OCI-LY1 (cell line): Measurements from ENCODE around the gene NID2.

Experiments
- H2AFZ ChIP-seq: fragments of 200-600 bp; sonication (generic), shearing (Covaris generic); 2 replicates; pipeline ENCODE4 v1.6.0; 2014; ENCODE audit warnings: antibody characterized with exemption, mild to moderate bottlenecking, low read length
- H3F3A ChIP-seq: fragments of 200-600 bp; sonication (generic), shearing (Covaris generic); 2 replicates; pipeline ENCODE4 v1.6.0; 2014; ENCODE audit warnings: mild to moderate bottlenecking, antibody characterized with exemption, low read length, moderate library complexity; ENCODE audit not compliant: insufficient read depth
- H3K27ac ChIP-seq: fragments of 200-600 bp; sonication (generic); 2 replicates; pipeline ENCODE4 v1.5.1; 2014; ENCODE audit warnings: low read length, mixed run types, mild to moderate bottlenecking, low read depth; ENCODE audit not compliant: poor library complexity, severe bottlenecking
- H3K27me3 ChIP-seq: fragments of 200-600 bp; sonication (generic); 2 replicates; pipeline ENCODE4 v1.6.0; 2014; ENCODE audit warnings: antibody characterized with exemption, mild to moderate bottlenecking, low read length, moderate library complexity; ENCODE audit not compliant: insufficient read depth
- H3K36me3 ChIP-seq: fragments of 200-600 bp; sonication (generic); 2 replicates; pipeline ENCODE4 v1.6.1; 2014; ENCODE audit warnings: mild to moderate bottlenecking, antibody characterized with exemption, low read length, moderate library complexity, mixed read lengths; ENCODE audit not compliant: insufficient read depth
- H3K4me1 ChIP-seq: fragments of 200-600 bp; sonication (generic); 2 replicates; pipeline ENCODE4 v1.5.1; 2014; ENCODE audit warnings: mild to moderate bottlenecking, low read length, moderate library complexity; ENCODE audit not compliant: insufficient read depth, severe bottlenecking
- H3K4me2 ChIP-seq: fragments of 200-600 bp; sonication (generic), shearing (Covaris generic); 2 replicates; pipeline ENCODE4 v1.6.1; 2014; ENCODE audit warnings: low read length
- H3K4me3 ChIP-seq: fragments of 200-600 bp; sonication (generic); 2 replicates; pipeline ENCODE4 v1.5.1; 2014; ENCODE audit warnings: low read length, low read depth, mild to moderate bottlenecking, mixed read lengths; ENCODE audit not compliant: poor library complexity, severe bottlenecking
- H3K79me2 ChIP-seq: fragments of 200-600 bp; shearing (Covaris generic); 2 replicates; pipeline ENCODE4 v1.6.1; 2016; ENCODE audit warnings: mixed run types, low read length, mixed read lengths; ENCODE audit not compliant: insufficient read depth
- H3K9ac ChIP-seq: fragments of 200-600 bp; sonication (generic), shearing (Covaris generic); 2 replicates; pipeline ENCODE4 v1.6.1; 2014; ENCODE audit warnings: mild to moderate bottlenecking, low read length, mixed read lengths
- H3K9me2 ChIP-seq: fragments of 200-600 bp; sonication (generic), shearing (Covaris generic); 2 replicates; pipeline ENCODE4 v1.6.1; 2014; ENCODE audit warnings: low read depth, mild to moderate bottlenecking, low read length, mixed read lengths
- H3K9me3 ChIP-seq: fragments of 200-600 bp; shearing (Covaris generic); 2 replicates; pipeline ENCODE4 v1.6.1; 2014; ENCODE audit warnings: low read length, mixed read lengths
- H4K20me1 ChIP-seq: fragments of 200-600 bp; sonication (generic), shearing (Covaris generic); 2 replicates; pipeline ENCODE4 v1.6.0; 2016; ENCODE audit warnings: mild to moderate bottlenecking, low read length; ENCODE audit not compliant: insufficient read depth
- CTCF ChIP-seq: fragments of 200-600 bp; sonication (generic), shearing (Covaris generic); IDR thresholded peaks from 2 replicates; pipeline ENCODE4 v1.5.1; 2017; ENCODE audit warnings: mild to moderate bottlenecking, antibody characterized with exemption, low read length, moderate library complexity, mixed read lengths
- EZH2 ChIP-seq: fragments of 200-600 bp; sonication (generic), shearing (Covaris generic); IDR thresholded peaks from 2 replicates; pipeline ENCODE4 v1.8.0; 2017; ENCODE audit warnings: borderline replicate concordance, mixed run types, mild to moderate bottlenecking, antibody characterized with exemption, low read length, moderate library complexity, mixed read lengths

The NID2 gene

DNA sequence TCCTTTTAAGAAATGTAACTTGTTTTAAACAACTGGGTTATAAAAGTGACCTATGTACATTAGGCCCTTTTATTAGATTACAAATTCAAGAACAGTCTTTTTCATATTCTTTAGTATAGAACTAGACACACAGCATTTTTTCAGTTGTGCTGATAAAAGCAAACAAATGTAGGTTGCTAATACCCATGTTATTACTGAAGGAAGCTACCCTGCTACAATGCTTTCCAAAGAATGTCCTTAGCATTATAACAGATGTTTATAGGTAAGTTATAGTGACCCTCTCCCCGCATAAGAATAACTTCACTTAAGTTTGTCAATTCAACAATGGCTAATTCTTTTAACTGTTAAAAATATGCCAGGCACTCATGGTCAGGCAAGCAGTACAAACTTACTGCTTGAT is 61.6 kb downstream of the NID2 start:
- Histone ChIP-seq H3K36me3 (peaks cover 96% of the 10 kb centered on the region), H3F3A (no peaks in the 10 kb centered on the region), H3K9me3 (no peaks in the 10 kb centered on the region), H2AFZ (no peak overlapping the region), H4K20me1 (no peaks in the 10 kb centered on the region), H3K9ac (no peak overlapping the region), H3K4me3 (no peak overlapping the region), H3K4me2 (no peak overlapping the region), H3K27me3 (no peaks in the 10 kb centered on the region), H3K79me2 (no peaks in the 10 kb centered on the region), H3K9me2 (no peaks in the 10 kb centered on the region), H3K4me1 (no peaks in the 10 kb centered on the region), H3K27ac (no peak overlapping the region)
- TF ChIP-seq CTCF: no peak
- TF ChIP-seq EZH2: no peak

DNA sequence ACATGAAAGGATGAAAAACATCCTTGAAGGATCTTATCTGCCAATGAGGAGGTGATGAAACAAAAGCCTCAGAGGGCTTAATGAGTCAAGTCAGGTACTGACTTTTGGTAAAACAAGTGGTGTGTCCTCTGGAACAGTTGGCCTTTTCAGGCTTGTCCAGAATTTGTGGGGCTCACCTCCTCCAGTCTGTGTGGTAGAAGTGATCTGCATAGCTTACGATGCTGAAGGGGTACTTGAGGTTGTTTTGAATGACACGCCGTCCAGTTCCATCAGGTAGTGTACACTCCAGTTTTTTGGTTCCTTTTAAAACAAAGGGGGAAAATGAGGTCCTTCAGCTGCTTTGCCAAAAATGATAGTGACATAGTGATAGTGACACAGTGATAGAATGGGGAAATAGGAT is 62.5 kb downstream of the NID2 start:
- Histone ChIP-seq H3K27ac (no peak overlapping the region), H3K36me3 (peaks cover 100% of the 10 kb centered on the region), H3K4me2 (no peak overlapping the region), H2AFZ (no peak overlapping the region), H3K4me3 (no peak overlapping the region), H3K79me2 (no peaks in the 10 kb centered on the region), H3K4me1 (no peaks in the 10 kb centered on the region), H3F3A (no peaks in the 10 kb centered on the region), H3K9ac (no peak overlapping the region), H3K9me3 (no peaks in the 10 kb centered on the region), H3K27me3 (no peaks in the 10 kb centered on the region), H3K9me2 (no peaks in the 10 kb centered on the region), H4K20me1 (no peaks in the 10 kb centered on the region)
- TF ChIP-seq CTCF: no peak
- TF ChIP-seq EZH2: no peak

GRCh38 chr14:52005625-52006024 is 63.2 kb downstream of the NID2 start:
- Histone ChIP-seq H3K27ac (no peak overlapping the region), H3K4me1 (no peaks in the 10 kb centered on the region), H3K9me2 (no peaks in the 10 kb centered on the region), H2AFZ (no peak overlapping the region), H3F3A (no peaks in the 10 kb centered on the region), H3K27me3 (no peaks in the 10 kb centered on the region), H3K9ac (no peak overlapping the region), H3K4me3 (no peak overlapping the region), H3K4me2 (no peak overlapping the region), H4K20me1 (no peaks in the 10 kb centered on the region), H3K79me2 (no peaks in the 10 kb centered on the region), H3K36me3 (peaks cover 100% of the 10 kb centered on the region), H3K9me3 (no peaks in the 10 kb centered on the region)
- TF ChIP-seq CTCF (no peak), EZH2 (no peak)
